Measurements from ENCODE around the gene SEMA3E. TPM values are rescaled to one million over a fixed set of nuclear protein-coding genes. Genes with fewer than 3 reads are reported as not detected.

Gene SEMA3E
- total RNA-seq, 2 donors from 2014 or later, result 339 to 438 TPM

DNA sequence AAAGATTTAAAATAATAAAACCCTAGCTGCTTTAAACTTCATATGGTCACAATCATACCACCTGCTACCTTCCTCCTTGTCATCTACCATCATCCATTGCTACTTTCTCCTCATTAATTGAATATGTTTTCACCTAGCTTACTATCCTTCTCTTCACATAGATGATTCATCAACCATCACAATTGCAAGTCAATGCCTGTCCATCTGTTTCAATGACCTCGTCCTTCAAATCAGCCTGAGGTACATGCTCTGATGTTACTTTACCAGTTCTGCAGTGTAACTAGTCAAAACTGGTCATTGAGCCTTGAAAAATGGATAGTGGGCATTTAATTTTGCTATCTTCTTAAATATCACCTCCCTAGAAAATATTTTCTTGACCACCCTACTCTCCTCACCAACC, 164.7 kb downstream of the SEMA3E start:
- Histone ChIP-seq H3K9ac (ENCODE audit: extremely low read depth, low read length, poor library complexity, severe bottlenecking) (no peak overlapping the region), H3K9me3 (ENCODE audit: control insufficient read depth, low read length) (no peaks in the 10 kb centered on the region), H3K36me3 (ENCODE audit: control insufficient read depth, insufficient read depth, low read length) (peaks cover 21% of the 10 kb centered on the region), H3K4me3 (ENCODE audit: low read length) (no peak overlapping the region), H3K27ac (ENCODE audit: low read depth, low read length) (no peak overlapping the region), H3K27me3 (ENCODE audit: control insufficient read depth, insufficient read depth, low read length, poor library complexity, severe bottlenecking) (no peaks in the 10 kb centered on the region), H3K4me1 (ENCODE audit: control insufficient read depth, insufficient read depth, low read length) (peaks cover 4% of the 10 kb centered on the region)
- no peak for DNase-seq
- H3K4me1 Mint-ChIP-seq, result no peaks in the 10 kb centered on the region
- WGBS, 2 experiments (ENCODE audit: insufficient coverage in 1 of 2, insufficient read length in 1 of 2), result 98 to 100% methylated on average over 1 of the region's 1 CpG
- peaks cover 37% of the 10 kb centered on the region for H3K36me3 Mint-ChIP-seq (ENCODE audit: low read depth)
- H3K4me3 Mint-ChIP-seq, result no peak overlapping the region
- H3K27me3 Mint-ChIP-seq (ENCODE audit: insufficient read depth), result no peaks in the 10 kb centered on the region
- H3K9me3 Mint-ChIP-seq, result no peaks in the 10 kb centered on the region
- no peak overlapping the region for H3K27ac Mint-ChIP-seq
- no peak for TF ChIP-seq CTCF (conservative IDR thresholded peaks at IDR 0.05)

- no peaks in the 10 kb centered on the region for H3K9me3 ChIP-seq (ENCODE audit: control insufficient read depth, low read length)
- 74% methylated on average over 1 of the region's 1 CpG; no CpG with 5 or more reads in 1 of the 2 experiments for WGBS, 2 experiments (ENCODE audit: insufficient coverage in 1 of 2, insufficient read length in 1 of 2)
- H3K4me3 Mint-ChIP-seq, result no peak overlapping the region
- DNase-seq, result no peak
- H3K4me1 ChIP-seq (ENCODE audit: control insufficient read depth, insufficient read depth, low read length), result peaks cover 12% of the 10 kb centered on the region
- no peak overlapping the region for H3K9ac ChIP-seq (ENCODE audit: extremely low read depth, low read length, poor library complexity, severe bottlenecking)
- H3K9me3 Mint-ChIP-seq, result no peaks in the 10 kb centered on the region
- no peaks in the 10 kb centered on the region for H3K27me3 Mint-ChIP-seq (ENCODE audit: insufficient read depth)
- no peak for TF ChIP-seq CTCF (conservative IDR thresholded peaks at IDR 0.05)
- peaks cover 15% of the 10 kb centered on the region for H3K4me1 Mint-ChIP-seq
- H3K36me3 Mint-ChIP-seq (ENCODE audit: low read depth), result peaks cover 9% of the 10 kb centered on the region
- H3K4me3 ChIP-seq (ENCODE audit: low read length), result no peak overlapping the region
- peaks cover 8% of the 10 kb centered on the region for H3K36me3 ChIP-seq (ENCODE audit: control insufficient read depth, insufficient read depth, low read length)
- H3K27ac Mint-ChIP-seq, result no peak overlapping the region
- no peak overlapping the region for H3K27ac ChIP-seq (ENCODE audit: low read depth, low read length)
- no peaks in the 10 kb centered on the region for H3K27me3 ChIP-seq (ENCODE audit: control insufficient read depth, insufficient read depth, low read length, poor library complexity, severe bottlenecking)
These were observed 170.3 kb downstream of the SEMA3E start for GRCh38 chr7:83478616-83479015.

DNA sequence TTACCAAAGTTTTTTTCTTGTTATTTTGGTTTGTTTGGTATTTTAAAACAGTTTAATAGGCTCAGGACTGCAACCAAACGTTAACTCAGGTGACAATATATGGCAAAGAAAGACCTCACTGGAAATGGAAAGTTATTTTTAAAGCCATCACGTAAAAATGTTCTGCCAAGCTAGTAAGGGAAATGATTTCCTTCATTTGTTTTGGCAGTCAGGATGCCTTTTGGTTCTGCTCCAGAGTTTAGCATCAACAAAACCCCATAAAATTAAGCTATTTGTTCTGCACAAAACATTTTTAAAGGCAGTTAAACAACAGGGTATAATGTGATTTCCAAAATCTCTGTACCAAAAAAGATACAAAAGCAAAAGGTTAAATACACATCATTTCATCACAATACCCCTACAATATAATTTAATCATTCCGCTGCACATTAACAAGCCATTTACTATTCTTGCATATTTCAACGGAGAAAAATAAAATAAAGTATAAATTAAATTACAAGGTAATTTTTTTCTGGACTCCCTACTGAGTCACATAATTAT, 172.4 kb downstream of the SEMA3E start:
- Mint-ChIP-seq H3K27me3 (ENCODE audit: insufficient read depth) (no peaks in the 10 kb centered on the region), H3K36me3 (ENCODE audit: low read depth) (peaks cover 7% of the 10 kb centered on the region), H3K4me1 (peaks cover 25% of the 10 kb centered on the region), H3K27ac (no peak overlapping the region), H3K9me3 (no peaks in the 10 kb centered on the region), H3K4me3 (no peak overlapping the region)
- H3K36me3 ChIP-seq (ENCODE audit: control insufficient read depth, insufficient read depth, low read length), result peaks cover 8% of the 10 kb centered on the region
- no peaks in the 10 kb centered on the region for H3K27me3 ChIP-seq (ENCODE audit: control insufficient read depth, insufficient read depth, low read length, poor library complexity, severe bottlenecking)
- H3K9me3 ChIP-seq (ENCODE audit: control insufficient read depth, low read length), result no peaks in the 10 kb centered on the region
- DNase-seq, result no peak
- H3K4me1 ChIP-seq (ENCODE audit: control insufficient read depth, insufficient read depth, low read length), result peaks cover 12% of the 10 kb centered on the region
- WGBS, 2 experiments (ENCODE audit: insufficient coverage in 1 of 2, insufficient read length in 1 of 2), result 91 to 92% methylated on average over 2 to 4 of the region's 4 CpGs
- H3K27ac ChIP-seq (ENCODE audit: low read depth, low read length), result no peak overlapping the region
- no peak for TF ChIP-seq CTCF (conservative IDR thresholded peaks at IDR 0.05)
- no peak overlapping the region for H3K4me3 ChIP-seq (ENCODE audit: low read length)
- no peak overlapping the region for H3K9ac ChIP-seq (ENCODE audit: extremely low read depth, low read length, poor library complexity, severe bottlenecking)
